Smooth muscle cell (in vitro differentiated cells): ENCODE data around the gene GSN. TPM values are rescaled to one million over a fixed set of nuclear protein-coding genes. Genes with fewer than 3 reads are reported as not detected.
A peak's percentile ranks its signal among the peaks of the same experiment; 100 is the strongest.

Experiments used
- DNase-seq: peaks from one replicate; lab custom pipeline; 2025; ENCODE audit not compliant: unreplicated experiment; lab: John Stamatoyannopoulos, UW
- H2AFZ ChIP-seq: fragments of 200-600 bp; sonication (generic); 2 replicates; pipeline ENCODE4 v1.6.0; 2016; ENCODE audit warnings: antibody characterized with exemption, low read depth, mild to moderate bottlenecking
- H3F3A ChIP-seq: fragments of 200-600 bp; sonication (generic); 2 replicates; pipeline ENCODE4 v1.6.0; 2017; ENCODE audit warnings: antibody characterized with exemption, low read depth
- H3K27ac ChIP-seq: fragments of 200-600 bp; sonication (generic); 2 replicates; pipeline ENCODE4 v1.5.1; 2016; ENCODE audit warnings: low read depth, mild to moderate bottlenecking
- H3K27me3 ChIP-seq: fragments of 200-600 bp; sonication (generic); 2 replicates; pipeline ENCODE4 v1.6.1; 2016; ENCODE audit warnings: low read depth, mild to moderate bottlenecking
- H3K36me3 ChIP-seq: fragments of 200-600 bp; sonication (generic); 2 replicates; pipeline ENCODE4 v1.5.1; 2016; ENCODE audit warnings: low read depth
- H3K4me1 ChIP-seq: fragments of 200-600 bp; sonication (generic); 2 replicates; pipeline ENCODE4 v1.5.1; 2016; ENCODE audit warnings: low read depth
- H3K4me2 ChIP-seq: fragments of 200-600 bp; sonication (generic); 2 replicates; pipeline ENCODE4 v1.6.0; 2016; ENCODE audit warnings: mild to moderate bottlenecking
- H3K4me3 ChIP-seq: fragments of 200-600 bp; sonication (generic); 2 replicates; pipeline ENCODE4 v1.5.1; 2016; ENCODE audit warnings: mild to moderate bottlenecking
- H3K79me2 ChIP-seq: fragments of 200-600 bp; sonication (generic); 2 replicates; pipeline ENCODE4 v1.6.0; 2016; ENCODE audit warnings: low read depth, mild to moderate bottlenecking
- H3K9ac ChIP-seq: fragments of 200-600 bp; sonication (generic); 2 replicates; pipeline ENCODE4 v1.6.0; 2016; ENCODE audit warnings: low read depth
- H3K9me3 ChIP-seq: fragments of 200-600 bp; sonication (generic); replicated peaks from 2 replicates; pipeline ENCODE4 v1.5.1; 2016; ENCODE audit warnings: low read depth
- H4K20me1 ChIP-seq: fragments of 200-600 bp; sonication (generic); 2 replicates; pipeline ENCODE4 v1.6.0; 2016; ENCODE audit warnings: low read depth
- WGBS: methylation state at CpG from one replicate; pipeline ENCODE4 v1.1.7; 2016; ENCODE audit warnings: low lambda C conversion rate; 5-methylcytosine and 5-hydroxymethylcytosine counted together
- polyA plus RNA-seq: library from polyadenylated mRNA; unstranded; fragments of >200 nt; fragmentation: Nextera tagmentation; extraction: Ambion mirVana; gene quantifications from 2 replicates; pipeline ENCODE4 v1.2.1, GENCODE V29; 2016
- total RNA-seq: library from RNA; depleted of rRNA; stranded (reverse); fragments of >200 nt; gene quantifications from 2 replicates; pipeline ENCODE4 v1.2.3, GENCODE V29; 2014
- TF ChIP-seq, protein P1 (sequence below): fragments of 200-600 bp; sonication (generic); IDR thresholded peaks from 2 replicates; pipeline ENCODE4 v1.5.1; 2017; ENCODE audit warnings: borderline replicate concordance, mild to moderate bottlenecking, antibody characterized with exemption; ENCODE audit not compliant: insufficient read depth, poor library complexity, severe bottlenecking

GSN gene
- total and polyA plus RNA-seq, 2 experiments from 2014 or later: 337 to 685 TPM

DNA sequence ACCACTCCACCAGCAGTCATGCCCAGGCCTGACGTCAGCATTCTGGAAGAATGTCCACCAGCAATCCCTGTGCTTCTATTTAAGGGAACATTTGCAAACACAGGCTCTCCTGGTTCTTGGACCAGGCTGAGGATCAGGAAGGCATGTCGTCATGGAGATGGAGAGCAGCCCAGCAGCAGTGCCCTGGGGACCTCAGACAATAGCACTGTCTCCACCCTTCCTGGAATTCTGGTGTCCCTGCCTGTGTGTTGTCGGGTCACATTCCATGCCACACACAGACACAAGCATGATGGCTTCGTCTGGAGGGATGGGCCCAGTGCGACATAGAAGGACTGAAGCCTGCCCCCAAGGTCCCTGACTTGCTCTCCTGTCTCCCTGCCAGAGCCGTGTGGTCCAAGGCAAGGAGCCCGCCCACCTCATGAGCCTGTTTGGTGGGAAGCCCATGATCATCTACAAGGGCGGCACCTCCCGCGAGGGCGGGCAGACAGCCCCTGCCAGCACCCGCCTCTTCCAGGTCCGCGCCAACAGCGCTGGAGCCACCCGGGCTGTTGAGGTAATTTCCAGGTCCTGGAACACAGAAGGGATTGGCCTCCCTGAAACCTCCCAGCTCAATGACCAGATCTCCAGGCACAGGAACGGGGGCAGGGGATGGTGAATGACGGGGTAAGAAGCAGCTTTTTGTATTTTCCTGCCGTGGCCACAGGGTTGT lies 58.3 kb downstream of the GSN start:
- H3K4me1 ChIP-seq: no peaks in the 10 kb centered on the region
- no peaks in the 10 kb centered on the region for H3K27me3 ChIP-seq
- peaks cover 12% of the 10 kb centered on the region for H3K36me3 ChIP-seq
- peaks cover 16% of the 10 kb centered on the region for H3F3A ChIP-seq
- TF ChIP-seq, protein P1, sequence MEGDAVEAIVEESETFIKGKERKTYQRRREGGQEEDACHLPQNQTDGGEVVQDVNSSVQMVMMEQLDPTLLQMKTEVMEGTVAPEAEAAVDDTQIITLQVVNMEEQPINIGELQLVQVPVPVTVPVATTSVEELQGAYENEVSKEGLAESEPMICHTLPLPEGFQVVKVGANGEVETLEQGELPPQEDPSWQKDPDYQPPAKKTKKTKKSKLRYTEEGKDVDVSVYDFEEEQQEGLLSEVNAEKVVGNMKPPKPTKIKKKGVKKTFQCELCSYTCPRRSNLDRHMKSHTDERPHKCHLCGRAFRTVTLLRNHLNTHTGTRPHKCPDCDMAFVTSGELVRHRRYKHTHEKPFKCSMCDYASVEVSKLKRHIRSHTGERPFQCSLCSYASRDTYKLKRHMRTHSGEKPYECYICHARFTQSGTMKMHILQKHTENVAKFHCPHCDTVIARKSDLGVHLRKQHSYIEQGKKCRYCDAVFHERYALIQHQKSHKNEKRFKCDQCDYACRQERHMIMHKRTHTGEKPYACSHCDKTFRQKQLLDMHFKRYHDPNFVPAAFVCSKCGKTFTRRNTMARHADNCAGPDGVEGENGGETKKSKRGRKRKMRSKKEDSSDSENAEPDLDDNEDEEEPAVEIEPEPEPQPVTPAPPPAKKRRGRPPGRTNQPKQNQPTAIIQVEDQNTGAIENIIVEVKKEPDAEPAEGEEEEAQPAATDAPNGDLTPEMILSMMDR: no peak
- no peak overlapping the region for H3K4me3 ChIP-seq
- H3K9me3 ChIP-seq: no peaks in the 10 kb centered on the region
- DNase-seq: no peak
- H3K27ac ChIP-seq: peak overlapping the region; percentile 45
- H4K20me1 ChIP-seq: no peaks in the 10 kb centered on the region
- no peaks in the 10 kb centered on the region for H3K79me2 ChIP-seq
- H3K9ac ChIP-seq: no peak overlapping the region
- no peak overlapping the region for H2AFZ ChIP-seq
- 85% methylated on average over 19 of the region's 19 CpGs for WGBS
- no peak overlapping the region for H3K4me2 ChIP-seq

- Histone ChIP-seq H3K4me2 (no peak overlapping the region), H3K36me3 (peaks cover 12% of the 10 kb centered on the region), H2AFZ (no peak overlapping the region), H3F3A (peaks cover 22% of the 10 kb centered on the region), H3K9me3 (no peaks in the 10 kb centered on the region), H4K20me1 (no peaks in the 10 kb centered on the region), H3K27me3 (no peaks in the 10 kb centered on the region), H3K4me3 (no peak overlapping the region), H3K79me2 (no peaks in the 10 kb centered on the region), H3K4me1 (no peaks in the 10 kb centered on the region), H3K27ac (peak overlapping the region; percentile 45), H3K9ac (no peak overlapping the region)
- 94% methylated on average over 11 of the region's 11 CpGs for WGBS
- no peak for DNase-seq
- TF ChIP-seq, protein P1: no peak
These were observed 59.1 kb downstream of the GSN start for GRCh38 chr9:121326901-121327613.

DNA sequence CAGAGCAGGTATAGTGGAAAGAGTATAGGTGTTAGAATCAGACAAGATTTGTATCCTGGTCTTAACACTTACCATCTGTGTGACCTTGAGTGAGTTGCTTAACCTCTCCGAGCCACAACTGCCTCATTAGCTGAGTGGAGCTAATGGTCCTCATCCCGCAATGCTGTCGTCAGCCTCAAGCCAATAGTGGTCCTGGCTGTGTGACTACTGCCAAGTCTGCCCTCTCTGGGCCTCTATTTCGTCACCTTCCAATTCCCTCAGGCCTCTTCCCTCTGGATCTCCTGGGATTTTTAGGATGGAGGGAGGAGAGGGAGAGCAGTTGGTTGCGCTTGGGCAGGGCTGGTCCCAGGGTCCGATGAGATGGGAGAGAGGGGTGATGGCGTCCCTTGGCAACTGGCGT lies 60.5 kb downstream of the GSN start:
- Histone ChIP-seq H3F3A (peaks cover 33% of the 10 kb centered on the region), H4K20me1 (no peaks in the 10 kb centered on the region), H3K9me3 (no peaks in the 10 kb centered on the region), H3K4me2 (no peak overlapping the region), H2AFZ (no peak overlapping the region), H3K9ac (no peak overlapping the region), H3K4me3 (no peak overlapping the region), H3K27me3 (no peaks in the 10 kb centered on the region), H3K79me2 (no peaks in the 10 kb centered on the region), H3K36me3 (peaks cover 17% of the 10 kb centered on the region), H3K27ac (no peak overlapping the region), H3K4me1 (no peaks in the 10 kb centered on the region)
- DNase-seq: no peak
- 97% methylated on average over 8 of the region's 8 CpGs for WGBS
- TF ChIP-seq, protein P1: no peak
